ENCODE results near the gene XRCC4. TPM values are rescaled to one million over a fixed set of nuclear protein-coding genes. Genes with fewer than 3 reads are reported as not detected.

The XRCC4 gene
- total and polyA plus RNA-seq, 2 of the 13 experiments (the other 11 are each of a cell fraction or from before 2014, with no cell fraction given), result 2.8 to 12.6 TPM

DNA sequence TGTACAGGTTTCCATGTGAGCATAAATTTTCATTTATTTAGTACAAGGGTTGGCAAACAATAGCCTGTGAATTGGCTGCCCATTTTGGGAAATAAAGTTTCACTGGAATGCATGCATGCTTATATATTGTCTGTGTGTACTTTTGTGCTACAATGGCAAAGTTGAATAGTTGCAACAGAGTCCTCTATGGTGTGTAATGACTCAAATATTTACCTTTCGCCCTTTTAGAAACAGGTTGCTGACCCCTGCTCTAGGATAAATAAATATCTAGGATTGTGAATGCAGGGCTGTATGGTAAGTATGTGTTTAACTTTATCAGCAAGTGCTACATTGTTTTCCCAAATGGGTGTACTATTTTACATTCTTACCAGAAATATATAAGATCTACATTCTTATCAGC lies 47.2 kb downstream of the XRCC4 start (continued):
- TF ChIP-seq SMAD1 (CRISPR knock-in tag; IDR thresholded peaks at IDR 0.05; ENCODE audit: borderline replicate concordance, low read depth), result no peak
- TF ChIP-seq, protein P1, sequence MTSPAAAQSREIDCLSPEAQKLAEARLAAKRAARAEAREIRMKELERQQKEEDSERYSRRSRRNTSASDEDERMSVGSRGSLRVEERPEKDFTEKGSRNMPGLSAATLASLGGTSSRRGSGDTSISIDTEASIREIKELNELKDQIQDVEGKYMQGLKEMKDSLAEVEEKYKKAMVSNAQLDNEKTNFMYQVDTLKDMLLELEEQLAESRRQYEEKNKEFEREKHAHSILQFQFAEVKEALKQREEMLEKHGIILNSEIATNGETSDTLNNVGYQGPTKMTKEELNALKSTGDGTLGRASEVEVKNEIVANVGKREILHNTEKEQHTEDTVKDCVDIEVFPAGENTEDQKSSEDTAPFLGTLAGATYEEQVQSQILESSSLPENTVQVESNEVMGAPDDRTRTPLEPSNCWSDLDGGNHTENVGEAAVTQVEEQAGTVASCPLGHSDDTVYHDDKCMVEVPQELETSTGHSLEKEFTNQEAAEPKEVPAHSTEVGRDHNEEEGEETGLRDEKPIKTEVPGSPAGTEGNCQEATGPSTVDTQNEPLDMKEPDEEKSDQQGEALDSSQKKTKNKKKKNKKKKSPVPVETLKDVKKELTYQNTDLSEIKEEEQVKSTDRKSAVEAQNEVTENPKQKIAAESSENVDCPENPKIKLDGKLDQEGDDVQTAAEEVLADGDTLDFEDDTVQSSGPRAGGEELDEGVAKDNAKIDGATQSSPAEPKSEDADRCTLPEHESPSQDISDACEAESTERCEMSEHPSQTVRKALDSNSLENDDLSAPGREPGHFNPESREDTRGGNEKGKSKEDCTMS (CRISPR knock-in tag; conservative IDR thresholded peaks at IDR 0.05), result no peak
- TF ChIP-seq, protein P2, sequence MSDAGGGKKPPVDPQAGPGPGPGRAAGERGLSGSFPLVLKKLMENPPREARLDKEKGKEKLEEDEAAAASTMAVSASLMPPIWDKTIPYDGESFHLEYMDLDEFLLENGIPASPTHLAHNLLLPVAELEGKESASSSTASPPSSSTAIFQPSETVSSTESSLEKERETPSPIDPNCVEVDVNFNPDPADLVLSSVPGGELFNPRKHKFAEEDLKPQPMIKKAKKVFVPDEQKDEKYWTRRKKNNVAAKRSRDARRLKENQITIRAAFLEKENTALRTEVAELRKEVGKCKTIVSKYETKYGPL (CRISPR knock-in tag; IDR thresholded peaks at IDR 0.05), result no peak
- TF ChIP-seq TEAD2 (CRISPR knock-in tag; IDR thresholded peaks at IDR 0.05), result no peak
- no peak for TF ChIP-seq ZNF724P (CRISPR knock-in tag; IDR thresholded peaks at IDR 0.05; ENCODE audit: borderline replicate concordance)
- TF ChIP-seq ZFP37 (CRISPR knock-in tag; IDR thresholded peaks at IDR 0.05; ENCODE audit: borderline replicate concordance), result no peak
- no peak for TF ChIP-seq BRD4 (CRISPR knock-in tag; IDR thresholded peaks at IDR 0.05)
- peak; percentile 93 for TF ChIP-seq TBX2 (CRISPR knock-in tag; IDR thresholded peaks at IDR 0.05; ENCODE audit: borderline replicate concordance)
- no peak for TF ChIP-seq NR3C1 (CRISPR knock-in tag; IDR thresholded peaks at IDR 0.05)
- TF ChIP-seq SSRP1 (CRISPR knock-in tag; IDR thresholded peaks at IDR 0.05), result no peak
- peak; percentile 99 for TF ChIP-seq TBL1XR1 (IDR thresholded peaks at IDR 0.05; ENCODE audit: borderline replicate concordance, low read length, partially characterized antibody)
- TF ChIP-seq, protein P3, sequence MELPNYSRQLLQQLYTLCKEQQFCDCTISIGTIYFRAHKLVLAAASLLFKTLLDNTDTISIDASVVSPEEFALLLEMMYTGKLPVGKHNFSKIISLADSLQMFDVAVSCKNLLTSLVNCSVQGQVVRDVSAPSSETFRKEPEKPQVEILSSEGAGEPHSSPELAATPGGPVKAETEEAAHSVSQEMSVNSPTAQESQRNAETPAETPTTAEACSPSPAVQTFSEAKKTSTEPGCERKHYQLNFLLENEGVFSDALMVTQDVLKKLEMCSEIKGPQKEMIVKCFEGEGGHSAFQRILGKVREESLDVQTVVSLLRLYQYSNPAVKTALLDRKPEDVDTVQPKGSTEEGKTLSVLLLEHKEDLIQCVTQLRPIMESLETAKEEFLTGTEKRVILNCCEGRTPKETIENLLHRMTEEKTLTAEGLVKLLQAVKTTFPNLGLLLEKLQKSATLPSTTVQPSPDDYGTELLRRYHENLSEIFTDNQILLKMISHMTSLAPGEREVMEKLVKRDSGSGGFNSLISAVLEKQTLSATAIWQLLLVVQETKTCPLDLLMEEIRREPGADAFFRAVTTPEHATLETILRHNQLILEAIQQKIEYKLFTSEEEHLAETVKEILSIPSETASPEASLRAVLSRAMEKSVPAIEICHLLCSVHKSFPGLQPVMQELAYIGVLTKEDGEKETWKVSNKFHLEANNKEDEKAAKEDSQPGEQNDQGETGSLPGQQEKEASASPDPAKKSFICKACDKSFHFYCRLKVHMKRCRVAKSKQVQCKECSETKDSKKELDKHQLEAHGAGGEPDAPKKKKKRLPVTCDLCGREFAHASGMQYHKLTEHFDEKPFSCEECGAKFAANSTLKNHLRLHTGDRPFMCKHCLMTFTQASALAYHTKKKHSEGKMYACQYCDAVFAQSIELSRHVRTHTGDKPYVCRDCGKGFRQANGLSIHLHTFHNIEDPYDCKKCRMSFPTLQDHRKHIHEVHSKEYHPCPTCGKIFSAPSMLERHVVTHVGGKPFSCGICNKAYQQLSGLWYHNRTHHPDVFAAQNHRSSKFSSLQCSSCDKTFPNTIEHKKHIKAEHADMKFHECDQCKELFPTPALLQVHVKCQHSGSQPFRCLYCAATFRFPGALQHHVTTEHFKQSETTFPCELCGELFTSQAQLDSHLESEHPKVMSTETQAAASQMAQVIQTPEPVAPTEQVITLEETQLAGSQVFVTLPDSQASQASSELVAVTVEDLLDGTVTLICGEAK (IDR thresholded peaks at IDR 0.05), result peak; percentile 57
- TF ChIP-seq, protein P3 (CRISPR knock-in tag; IDR thresholded peaks at IDR 0.05), result peak; percentile 83; the same call in 1 of the 2 replicates
- no peak for TF ChIP-seq ZNF766 (CRISPR knock-in tag; IDR thresholded peaks at IDR 0.05; ENCODE audit: borderline replicate concordance)
- no peak for TF ChIP-seq HNRNPK (IDR thresholded peaks at IDR 0.05; ENCODE audit: low read depth, low read length, poor library complexity, severe bottlenecking)
- TF ChIP-seq, protein P4, sequence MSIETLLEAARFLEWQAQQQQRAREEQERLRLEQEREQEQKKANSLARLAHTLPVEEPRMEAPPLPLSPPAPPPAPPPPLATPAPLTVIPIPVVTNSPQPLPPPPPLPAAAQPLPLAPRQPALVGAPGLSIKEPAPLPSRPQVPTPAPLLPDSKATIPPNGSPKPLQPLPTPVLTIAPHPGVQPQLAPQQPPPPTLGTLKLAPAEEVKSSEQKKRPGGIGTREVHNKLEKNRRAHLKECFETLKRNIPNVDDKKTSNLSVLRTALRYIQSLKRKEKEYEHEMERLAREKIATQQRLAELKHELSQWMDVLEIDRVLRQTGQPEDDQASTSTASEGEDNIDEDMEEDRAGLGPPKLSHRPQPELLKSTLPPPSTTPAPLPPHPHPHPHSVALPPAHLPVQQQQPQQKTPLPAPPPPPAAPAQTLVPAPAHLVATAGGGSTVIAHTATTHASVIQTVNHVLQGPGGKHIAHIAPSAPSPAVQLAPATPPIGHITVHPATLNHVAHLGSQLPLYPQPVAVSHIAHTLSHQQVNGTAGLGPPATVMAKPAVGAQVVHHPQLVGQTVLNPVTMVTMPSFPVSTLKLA (IDR thresholded peaks at IDR 0.05), result no peak
- peak; percentile 77; the same call in 1 of the 2 replicates for TF ChIP-seq PITX1 (CRISPR knock-in tag; IDR thresholded peaks at IDR 0.05)
